Measurements from ENCODE around the gene ITPR2.
"Not testable (repeated sequence)": the region's sequence is repeated elsewhere in the genome, so short reads cannot be mapped to it uniquely, and the experiment has no call there.

Gene ITPR2

GRCh38 chr12:26786865-26787514, 46.0 kb downstream of the ITPR2 start:
- no peak for DNase-seq

GRCh38 chr12:26786491-26786864, 46.5 kb downstream of the ITPR2 start:
- no peak for DNase-seq

- DNase-seq: not testable (repeated sequence)
These were observed 49.1 kb downstream of the ITPR2 start for GRCh38 chr12:26783816-26784379.

GRCh38 chr12:26783131-26783526, 49.9 kb downstream of the ITPR2 start:
- no peak for DNase-seq

- no peak for DNase-seq
These were observed 50.4 kb downstream of the ITPR2 start for GRCh38 chr12:26782372-26783130.

GRCh38 chr12:26780656-26781055, 52.3 kb downstream of the ITPR2 start:
- DNase-seq: not testable (repeated sequence)

- not testable (repeated sequence) for DNase-seq
These were observed 54.7 kb downstream of the ITPR2 start for GRCh38 chr12:26778173-26778775.

- no peak for DNase-seq
These were observed 55.8 kb downstream of the ITPR2 start for GRCh38 chr12:26777236-26777635.

- not testable (repeated sequence) for DNase-seq
These were observed 57.0 kb downstream of the ITPR2 start for GRCh38 chr12:26775991-26776390.

GRCh38 chr12:26773313-26774104, 59.5 kb downstream of the ITPR2 start:
- no peak for DNase-seq

GRCh38 chr12:26771861-26772260, 61.1 kb downstream of the ITPR2 start:
- DNase-seq: no peak

GRCh38 chr12:26770239-26771070, 62.5 kb downstream of the ITPR2 start:
- DNase-seq: no peak

GRCh38 chr12:26769611-26770010, 63.4 kb downstream of the ITPR2 start:
- DNase-seq: no peak

GRCh38 chr12:26768611-26769603, 64.1 kb downstream of the ITPR2 start:
- DNase-seq: no peak

- DNase-seq: no peak
These were observed 65.1 kb downstream of the ITPR2 start for GRCh38 chr12:26767865-26768264.

GRCh38 chr12:26767116-26767515, 65.9 kb downstream of the ITPR2 start:
- DNase-seq: no peak

GRCh38 chr12:26762186-26762585, 70.8 kb downstream of the ITPR2 start:
- no peak for DNase-seq

- no peak for DNase-seq
These were observed 71.2 kb downstream of the ITPR2 start for GRCh38 chr12:26761775-26762174.

GRCh38 chr12:26760657-26761293, 72.2 kb downstream of the ITPR2 start:
- DNase-seq: no peak

- DNase-seq: not testable (repeated sequence)
These were observed 77.6 kb downstream of the ITPR2 start for GRCh38 chr12:26755362-26755761.

Measured in activated naive CD4-positive, alpha-beta T cell treated with anti-CD3 and anti-CD28 coated beads, Interleukin-2, amount 50 U/mL, for 16 hours (primary cell).